GM19351 (cell line): ENCODE results near the gene DPAGT1.
"Not testable (repeated sequence)": the region's sequence is repeated elsewhere in the genome, so short reads cannot be mapped to it uniquely, and the experiment has no call there.

ENCODE experiments used
- ATAC-seq: cut with Tn5 transposase; IDR thresholded peaks from one replicate; pipeline ENCODE4 v1.9.1; 2021; ENCODE audit warnings: mild to moderate bottlenecking, moderate library complexity; ENCODE audit not compliant: unreplicated experiment

The DPAGT1 gene

DNA sequence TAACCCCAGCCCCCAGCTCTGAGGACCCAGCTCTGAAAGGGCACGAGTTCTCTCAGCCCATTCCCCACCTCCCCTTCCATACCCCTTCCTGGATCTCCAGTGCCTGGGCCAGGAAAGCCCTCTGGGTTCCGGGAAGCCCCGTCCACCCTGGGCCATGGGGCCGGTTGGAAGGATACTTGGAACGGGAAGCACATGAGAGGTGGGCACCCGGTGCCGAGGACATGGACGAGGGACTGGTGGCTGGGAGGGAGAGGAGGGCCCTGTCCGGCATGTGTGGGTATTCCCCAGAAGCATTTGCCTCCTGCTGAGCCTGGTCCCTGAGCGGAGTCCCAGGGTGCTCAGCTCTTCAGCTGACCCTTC, 14.6 kb upstream of the DPAGT1 start:
- ATAC-seq, result no peak

DNA sequence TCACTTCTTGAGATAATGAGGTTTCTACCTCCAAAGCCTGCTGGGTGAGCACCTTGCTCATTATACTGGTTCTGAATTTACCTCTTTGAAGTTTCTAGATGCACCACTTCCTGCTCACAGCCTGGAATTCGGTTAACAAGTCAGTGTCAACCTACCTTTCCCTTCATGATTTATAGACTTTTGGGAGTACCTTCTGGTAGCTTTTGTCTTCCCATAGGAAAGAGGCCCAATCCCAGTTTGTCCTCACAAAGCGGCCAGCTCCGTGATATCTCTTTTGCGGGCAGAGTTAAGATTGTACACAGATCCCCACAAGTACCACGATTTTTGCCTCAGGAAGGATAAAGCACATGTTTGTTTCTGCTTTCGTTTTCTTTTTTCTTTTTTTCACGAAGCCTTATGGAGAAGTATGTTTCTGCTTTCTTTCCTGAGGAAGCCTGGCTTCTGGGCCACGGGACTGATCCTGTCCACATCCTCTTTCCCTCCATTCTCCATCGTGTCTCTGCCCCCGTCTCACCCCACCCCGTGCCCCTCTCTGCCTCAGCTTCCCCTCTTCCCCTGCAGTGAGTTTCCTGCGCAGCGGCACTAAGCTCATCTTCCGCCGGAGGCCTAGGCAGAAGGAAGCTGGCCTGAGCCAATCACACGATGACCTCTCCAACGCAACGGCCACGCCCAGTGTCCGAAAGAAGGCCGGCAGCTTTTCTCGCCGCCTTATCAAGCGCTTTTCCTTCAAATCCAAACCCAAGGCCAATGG, 14.0 kb upstream of the DPAGT1 start:
- ATAC-seq, result no peak

DNA sequence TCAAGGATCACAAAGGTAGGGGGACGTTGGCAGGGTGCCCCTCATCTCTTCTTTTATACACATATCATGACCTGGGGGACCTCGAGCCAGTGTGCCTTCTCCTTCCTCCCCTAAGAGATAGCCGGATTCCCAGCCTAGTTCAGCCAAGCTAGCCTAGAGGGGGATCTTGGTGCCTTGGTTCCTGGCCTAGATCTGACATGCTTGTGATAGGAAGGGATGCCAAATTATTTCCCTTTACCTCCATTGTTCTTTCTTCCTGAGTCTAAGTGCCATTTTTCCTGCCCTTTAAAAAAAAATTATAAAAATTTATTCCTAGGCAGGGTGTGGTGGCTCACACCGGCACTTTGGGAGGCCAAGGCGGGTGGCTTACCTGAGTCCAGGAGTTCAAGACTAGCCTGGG, 12.7 kb upstream of the DPAGT1 start:
- ATAC-seq, result no peak

DNA sequence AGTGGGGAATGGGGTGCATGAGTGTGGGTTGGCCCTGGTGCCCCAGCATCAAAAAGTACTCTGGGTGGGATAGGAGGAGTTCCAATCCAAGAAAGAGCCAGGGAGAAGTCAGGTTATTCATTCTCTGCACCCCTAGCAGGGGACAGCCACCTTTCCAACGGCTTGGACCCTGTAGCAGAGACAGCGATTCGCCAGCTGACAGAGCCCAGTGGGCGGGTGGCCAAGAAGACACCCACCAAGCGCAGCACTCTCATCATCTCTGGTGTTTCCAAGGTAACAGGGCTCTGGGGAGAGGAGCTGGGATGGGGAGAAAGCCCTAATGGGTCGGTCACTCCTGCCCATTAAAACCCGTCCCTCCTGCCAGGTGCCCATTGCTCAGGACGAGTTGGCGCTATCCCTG, 12.1 kb upstream of the DPAGT1 start:
- no peak for ATAC-seq

DNA sequence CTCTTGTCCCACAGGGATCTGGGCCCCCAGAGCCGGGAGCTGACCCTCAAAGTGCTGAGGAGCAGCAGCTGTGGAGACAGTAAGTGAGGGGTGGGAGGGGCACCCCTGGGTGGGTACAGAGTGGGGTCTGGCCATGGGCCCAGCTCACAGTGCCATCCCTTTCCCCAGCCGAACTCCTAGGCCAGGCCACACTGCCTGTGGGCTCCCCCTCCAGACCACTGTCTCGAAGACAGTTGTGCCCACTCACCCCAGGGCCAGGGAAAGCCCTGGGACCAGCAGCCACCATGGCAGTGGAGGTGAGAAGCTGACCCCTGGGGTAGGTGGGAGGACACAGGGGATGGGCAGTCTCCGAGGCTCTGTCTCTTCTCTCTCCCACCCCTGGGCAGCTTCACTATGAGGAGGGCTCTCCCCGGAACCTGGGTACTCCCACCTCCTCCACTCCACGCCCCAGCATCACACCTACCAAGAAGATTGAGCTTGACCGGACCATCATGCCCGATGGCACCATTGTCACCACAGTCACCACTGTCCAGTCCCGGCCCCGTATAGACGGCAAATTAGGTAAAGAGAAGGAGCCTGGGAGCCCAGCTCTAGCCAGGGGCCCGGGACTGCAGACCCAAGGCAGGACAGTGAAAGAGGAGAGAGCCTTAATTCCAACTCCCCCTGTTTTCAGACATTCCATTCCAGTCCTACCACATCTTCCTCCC, 10.8 kb upstream of the DPAGT1 start:
- ATAC-seq, result no peak

DNA sequence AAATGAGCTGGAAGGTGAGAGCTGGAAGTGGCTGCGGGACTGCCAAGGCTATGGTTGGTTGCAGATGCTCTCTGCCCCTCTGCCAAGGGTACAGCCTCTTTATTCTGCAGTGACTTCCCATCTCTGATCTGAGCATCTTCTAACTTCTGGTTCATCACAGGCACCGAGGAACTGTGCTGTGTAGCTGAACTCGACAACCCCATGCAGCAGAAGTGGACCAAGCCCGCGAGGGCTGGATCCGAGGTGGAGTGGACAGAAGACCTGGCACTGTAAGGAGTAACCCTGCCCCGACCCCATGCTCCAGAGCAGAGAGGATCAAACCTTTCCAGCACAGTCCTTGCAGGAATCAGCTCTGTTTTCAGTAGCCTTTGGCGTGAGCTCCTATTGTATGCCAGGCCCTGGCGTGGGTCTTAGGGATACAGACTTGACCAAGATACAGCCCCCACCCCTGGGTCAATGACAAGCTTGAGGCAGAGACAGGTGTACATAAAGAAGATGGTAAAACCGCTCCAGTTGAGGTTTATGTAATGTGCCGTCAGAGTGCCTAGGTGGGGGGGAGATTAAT, 9.8 kb upstream of the DPAGT1 start:
- no peak for ATAC-seq

DNA sequence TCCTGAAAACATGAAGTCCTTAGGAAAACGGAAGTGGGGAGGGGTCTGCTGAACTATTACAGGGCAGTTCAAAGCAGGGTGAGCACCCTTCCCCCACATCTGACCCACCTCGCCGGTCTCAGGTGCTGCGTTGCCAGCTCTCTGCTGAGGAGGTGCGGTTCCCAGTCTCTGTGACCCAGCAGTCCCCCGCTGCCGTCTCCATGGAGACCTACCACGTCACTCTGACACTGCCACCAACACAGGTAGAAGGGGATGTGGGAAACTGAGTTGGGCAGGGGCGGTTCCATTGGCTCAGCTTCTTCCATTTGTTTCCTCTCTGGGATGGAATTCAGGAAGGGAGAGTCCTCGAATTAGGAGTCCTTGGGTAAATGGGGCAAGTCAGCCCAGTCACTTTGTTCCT, 8.8 kb upstream of the DPAGT1 start:
- no peak for ATAC-seq

DNA sequence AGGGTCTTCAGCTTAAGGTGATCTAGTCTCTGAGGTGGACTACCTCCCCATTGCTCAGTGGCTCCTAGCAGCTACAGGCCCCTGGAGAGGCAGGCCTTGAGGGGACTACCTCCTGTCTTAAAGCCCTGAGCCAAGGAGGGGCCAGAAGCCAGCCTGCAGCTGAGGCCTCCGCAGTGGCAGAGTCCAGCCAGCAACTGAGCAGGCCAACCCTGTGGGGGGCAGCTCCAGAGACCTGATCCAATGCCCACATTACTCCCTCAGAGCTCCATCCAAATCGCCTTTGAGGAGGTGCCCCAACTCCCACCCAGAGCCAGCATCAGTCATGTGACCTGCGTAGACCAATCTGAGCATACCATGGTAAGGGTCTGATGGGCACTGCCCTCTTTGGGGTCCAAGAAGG, 8.2 kb upstream of the DPAGT1 start:
- no peak for ATAC-seq

DNA sequence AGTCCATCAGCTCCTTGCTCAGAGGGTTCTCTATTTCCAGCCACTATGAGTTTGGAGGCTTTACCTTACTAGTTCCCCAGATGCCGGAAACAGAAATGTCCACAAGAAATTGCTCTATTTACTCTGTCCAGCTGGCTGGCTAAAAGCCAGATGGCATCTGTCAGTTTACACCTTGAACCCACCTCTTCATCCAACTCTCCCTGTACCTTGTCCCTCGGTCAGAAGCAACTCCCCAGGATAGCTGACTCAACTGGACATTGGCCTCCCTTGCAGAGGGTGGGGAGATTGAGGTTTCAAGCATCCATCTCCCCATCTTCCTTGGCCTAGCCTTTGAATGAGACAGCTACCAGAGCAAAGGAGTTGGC, 7.2 kb upstream of the DPAGT1 start:
- no peak for ATAC-seq

DNA sequence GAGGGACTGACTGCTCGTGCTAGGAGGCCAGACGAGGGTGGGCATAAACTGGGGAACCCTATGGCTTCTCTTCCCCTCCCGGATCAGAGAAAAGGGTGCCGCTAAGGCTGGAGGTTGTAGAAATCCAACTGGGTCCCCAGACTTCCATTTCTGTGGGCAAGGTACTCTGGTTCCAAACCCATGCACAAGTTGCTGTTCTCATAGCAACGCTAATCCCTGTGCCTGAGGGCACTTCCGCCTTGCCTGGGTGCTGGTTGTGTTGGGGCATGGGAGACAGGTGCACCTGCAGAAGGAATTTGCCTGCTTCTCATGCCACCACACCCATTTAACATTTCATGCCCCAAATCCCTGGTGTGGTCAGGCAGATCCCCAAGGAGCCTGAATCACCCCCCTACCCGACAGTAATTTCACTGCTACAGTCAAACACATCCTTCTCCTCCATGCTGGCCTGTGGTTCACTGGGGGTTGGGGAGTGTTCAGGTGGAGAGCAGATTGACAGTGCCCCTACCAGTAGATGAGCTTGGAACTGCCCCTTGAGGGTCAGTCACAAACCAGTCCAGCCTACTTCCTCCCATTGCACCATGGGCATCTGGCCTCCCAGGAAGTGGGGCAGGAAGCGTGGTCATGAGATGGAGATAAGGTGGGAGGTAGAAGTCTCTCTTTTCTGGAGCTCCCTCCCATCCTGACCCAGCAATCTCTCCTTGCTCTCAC, 6.6 kb upstream of the DPAGT1 start:
- ATAC-seq, result no peak

DNA sequence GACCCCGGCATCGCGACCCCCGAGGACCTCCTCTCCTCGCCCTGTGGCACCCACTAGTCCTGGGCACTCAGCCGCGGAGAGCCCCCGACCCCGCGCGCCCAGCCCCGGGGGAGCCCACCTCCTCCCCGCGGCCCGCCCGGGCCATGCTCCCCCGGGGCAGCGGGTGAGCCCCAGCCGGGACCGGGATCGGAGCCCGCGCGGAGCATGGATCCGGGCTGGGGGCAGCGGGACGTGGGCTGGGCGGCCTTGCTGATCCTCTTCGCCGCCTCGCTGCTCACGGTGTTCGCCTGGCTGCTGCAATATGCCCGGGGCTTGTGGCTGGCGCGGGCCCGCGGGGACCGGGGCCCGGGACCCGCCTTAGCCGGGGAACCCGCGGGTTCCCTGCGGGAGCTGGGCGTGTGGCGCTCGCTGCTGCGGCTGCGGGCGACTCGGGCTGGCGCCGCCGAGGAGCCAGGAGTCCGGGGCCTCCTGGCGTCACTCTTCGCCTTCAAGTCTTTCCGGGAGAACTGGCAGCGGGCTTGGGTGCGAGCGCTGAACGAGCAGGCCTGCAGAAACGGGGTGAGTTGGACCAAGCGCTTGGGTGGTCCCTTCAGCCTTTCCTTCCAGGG, 6.0 kb upstream of the DPAGT1 start:
- ATAC-seq, result peak; percentile 12

DNA sequence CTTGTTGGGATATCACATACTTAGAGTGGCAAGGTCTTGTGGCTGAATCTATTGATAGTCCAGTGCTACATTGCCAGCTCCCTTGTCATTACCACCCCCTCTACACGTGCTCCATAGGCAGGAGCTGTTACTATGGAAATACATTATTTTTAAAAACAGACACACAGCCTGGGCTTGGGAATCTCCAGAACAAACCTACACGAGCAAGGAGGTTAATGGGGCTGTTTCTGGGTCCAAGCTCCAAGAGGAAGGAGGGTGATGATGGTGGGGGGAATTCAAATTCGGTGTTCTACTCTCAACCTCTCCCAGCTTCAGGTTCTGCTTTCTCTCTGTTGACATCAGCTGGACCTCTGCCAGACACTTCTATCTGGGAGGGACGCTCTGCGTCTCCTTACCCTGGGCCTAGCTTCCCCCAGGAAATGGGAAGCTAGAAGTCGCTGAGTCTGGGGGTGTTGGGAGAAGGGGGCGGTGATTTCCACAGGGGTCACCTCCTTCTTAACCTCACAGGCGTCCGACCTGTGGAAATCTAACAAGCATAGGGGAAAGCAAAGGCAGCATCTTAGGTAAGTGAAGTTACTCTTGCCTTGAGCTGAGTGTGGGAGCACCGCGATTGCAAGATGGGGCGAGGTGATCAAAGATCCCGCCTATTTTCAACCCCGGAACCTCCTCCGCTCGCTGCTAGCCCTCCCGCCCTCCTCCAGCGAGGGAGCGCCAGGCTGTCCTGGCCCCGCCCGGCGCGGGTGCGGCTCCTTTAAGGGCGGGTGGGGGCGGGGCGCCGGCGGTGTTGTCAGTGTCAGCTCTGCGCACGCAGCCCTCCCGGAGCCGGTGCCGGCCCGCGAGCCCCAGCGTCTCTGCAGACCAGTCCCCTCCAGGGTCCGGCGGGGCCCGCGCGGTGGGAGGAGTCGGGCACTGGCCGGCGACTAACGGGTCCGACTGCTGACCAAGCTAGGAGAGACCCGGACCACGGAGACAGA, 5.2 kb upstream of the DPAGT1 start, which contains the start of gene C2CD2L:
Gene C2CD2L, plus strand, starts transcription at position 781 of the 974 bp plus-strand sequence. CDS start 398 bp downstream, outside the sequence.
- peak; percentile 74 for ATAC-seq

DNA sequence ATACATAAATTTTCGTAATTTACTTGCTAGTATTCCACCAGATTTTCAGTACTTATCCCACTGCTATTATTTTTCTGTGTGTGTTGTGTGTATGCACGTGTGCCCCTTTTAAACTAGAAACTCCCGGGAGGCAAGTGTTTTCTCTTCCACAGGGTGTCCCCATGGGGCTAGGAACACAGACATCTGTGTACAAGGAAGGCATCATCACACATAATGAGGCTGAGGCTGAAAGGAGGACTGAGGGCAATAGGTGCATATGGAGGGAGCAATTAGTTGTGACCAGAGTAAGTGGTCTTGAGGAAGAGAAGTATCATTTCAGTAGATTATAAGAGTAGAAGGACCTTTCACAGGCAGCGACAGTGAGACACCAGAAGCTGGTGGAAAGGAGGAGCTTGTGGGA, 2.1 kb upstream of the DPAGT1 start:
- ATAC-seq, result no peak

DNA sequence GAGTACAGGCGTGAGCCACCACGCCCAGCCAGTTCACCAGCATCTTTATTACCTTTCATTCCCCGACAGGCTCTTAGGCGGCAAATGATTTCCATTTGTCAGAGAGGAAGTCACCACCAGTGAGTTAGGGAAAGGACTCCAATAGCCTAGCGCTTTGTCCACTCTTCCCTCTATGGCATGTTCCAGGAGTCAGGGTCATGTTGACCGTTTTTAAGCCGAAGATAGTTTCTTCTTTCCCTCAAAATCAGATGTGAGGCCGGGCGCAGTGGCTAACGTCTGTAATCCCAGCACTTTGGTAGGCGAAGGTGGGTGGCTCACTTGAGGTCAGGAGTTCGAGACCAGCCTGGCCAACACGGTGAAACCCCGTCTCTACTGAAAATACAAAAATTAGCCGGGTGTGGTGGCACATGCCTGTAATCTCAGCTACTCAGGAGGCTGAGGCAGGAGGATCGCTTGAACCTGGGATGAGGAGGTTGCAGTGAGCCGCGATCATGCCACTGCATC, 1.6 kb upstream of the DPAGT1 start:
- ATAC-seq, result not testable (repeated sequence)

DNA sequence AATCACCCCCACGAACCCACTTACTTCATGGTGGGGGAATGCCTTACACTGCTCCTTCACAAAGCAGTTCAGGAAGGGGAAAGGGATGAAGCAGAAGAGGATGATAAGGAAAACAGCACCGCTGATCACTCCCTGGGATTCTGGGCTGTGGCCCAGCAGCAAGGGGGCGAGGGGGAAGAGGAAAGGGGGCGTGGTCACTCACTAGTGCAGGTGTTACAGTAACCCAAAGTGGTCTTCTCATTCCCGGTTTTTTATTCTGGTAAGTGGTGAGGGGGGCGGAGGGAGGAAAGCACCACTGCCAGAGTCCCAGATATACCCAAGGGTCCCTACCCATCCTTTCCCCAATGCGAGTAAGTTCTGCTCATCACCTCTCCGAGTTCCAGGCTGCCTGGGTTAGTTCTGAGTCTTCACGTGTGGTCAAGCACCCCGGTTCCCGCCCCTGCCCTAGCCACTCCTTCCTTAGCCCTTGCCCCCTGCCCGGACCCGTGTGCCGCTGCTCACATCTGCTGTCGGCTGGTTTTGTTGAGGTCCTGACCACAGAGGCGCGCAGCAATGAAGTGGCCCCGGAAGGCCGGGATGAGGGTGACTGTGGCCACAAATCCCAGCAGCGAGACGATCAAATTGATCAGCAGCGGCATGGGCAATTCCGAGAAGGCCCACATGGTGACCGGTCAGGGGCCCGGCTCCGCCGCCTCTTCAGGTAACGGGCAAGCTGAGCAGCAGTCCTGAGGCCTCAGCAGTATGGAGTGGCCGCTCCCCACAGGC, 477 bp downstream of the DPAGT1 start:
- peak; percentile 31 for ATAC-seq

DNA sequence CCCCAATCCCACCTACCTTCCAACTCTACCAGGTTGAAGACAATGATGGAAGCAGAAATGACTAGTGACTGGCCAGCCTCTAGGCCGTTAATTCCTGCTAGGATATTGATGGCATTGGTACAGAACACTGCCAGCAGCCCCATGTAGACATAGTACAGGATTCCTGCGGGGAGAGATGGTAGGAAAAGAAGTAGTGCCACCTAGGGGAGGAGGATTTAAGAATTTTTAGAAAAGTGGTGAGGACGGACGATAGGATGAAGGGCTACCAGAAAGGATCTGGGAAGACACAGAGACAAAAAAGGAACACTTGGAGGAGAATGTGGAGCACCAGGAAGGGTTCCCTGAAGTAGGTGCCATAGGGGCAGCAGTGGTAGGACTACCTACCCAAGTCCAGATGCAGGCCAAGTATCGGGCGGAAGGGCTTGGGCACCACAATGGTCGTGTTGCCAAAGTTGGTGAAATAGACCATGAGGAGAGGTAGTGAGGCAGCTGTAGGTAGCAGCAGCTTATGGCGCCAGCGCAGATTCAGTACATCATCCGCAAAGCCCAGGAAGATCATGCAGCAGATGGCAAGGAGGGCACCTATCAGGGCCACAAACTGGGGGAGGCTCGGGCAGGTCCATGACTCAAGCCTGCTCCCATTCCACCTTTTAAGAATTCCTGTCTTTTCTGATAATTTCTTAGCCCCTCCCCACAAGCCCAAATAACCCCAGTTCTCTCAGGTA, 1.2 kb downstream of the DPAGT1 start:
- no peak for ATAC-seq

DNA sequence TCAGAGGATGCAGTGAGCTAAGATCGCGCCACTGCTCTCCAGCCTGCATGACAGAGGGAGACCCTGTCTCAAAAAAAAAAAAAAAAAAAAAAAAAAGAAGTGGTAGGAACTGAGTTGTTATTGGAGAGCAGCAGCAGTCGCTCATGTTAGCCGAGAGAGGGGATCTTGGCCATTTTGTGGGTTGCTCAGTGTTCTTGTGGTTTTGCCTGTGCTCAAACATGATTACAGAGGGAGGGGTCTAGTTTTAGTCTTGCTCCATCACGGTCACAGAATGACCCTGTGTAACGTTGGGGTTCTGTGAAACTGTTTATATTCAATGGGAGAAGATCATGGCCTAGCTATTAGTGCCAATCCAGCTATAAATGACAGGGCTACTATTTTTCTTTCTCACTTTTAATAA, 1.9 kb downstream of the DPAGT1 start:
- ATAC-seq, result no peak

DNA sequence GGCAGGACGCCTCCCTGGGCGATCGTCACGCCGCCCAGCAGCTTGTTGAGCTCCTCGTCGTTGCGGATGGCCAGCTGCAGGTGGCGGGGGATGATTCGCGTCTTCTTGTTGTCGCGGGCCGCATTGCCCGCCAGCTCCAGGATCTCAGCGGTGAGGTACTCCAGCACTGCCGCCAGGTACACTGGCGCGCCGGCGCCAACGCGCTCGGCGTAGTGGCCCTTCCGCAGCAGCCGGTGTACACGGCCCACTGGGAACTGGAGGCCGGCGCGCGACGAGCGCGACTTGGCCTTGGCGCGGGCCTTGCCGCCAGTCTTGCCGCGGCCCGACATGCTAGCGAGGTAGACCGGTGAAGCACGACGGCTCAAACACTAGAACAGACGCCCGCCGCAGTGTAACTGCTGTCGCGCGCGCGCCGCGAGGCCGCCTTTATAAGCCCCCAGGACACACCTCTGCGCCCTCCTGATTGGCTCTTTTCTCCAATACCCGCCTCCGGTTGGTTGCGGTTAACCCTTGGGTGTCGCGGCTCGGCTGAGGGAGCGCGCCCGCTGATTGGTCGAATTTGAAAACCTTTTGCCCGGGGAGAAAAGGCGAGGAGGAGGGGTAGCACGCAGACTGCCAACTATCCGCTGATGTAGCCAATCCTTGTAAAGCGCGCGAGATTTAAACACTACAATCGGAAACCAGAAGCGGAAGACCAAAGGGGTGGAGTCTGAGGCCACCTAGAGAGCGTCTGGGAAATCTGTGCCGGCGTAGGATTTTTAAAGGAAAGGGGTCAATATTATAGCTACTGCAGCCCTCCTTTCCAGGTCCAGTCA, 6.4 kb downstream of the DPAGT1 start:
- ATAC-seq, result peak; percentile 77
